GM18508 (cell line): Measurements from ENCODE around the gene LDLRAD3.

Experiments used
- ATAC-seq: cut with Tn5 transposase; IDR thresholded peaks from one replicate; pipeline ENCODE4 v1.9.1; 2021; ENCODE audit warnings: moderate number of reproducible peaks; ENCODE audit not compliant: insufficient read depth, unreplicated experiment

Gene LDLRAD3

GRCh38 chr11:36243641-36244040 lies 299.8 kb downstream of the LDLRAD3 start:
- no peak for ATAC-seq

DNA sequence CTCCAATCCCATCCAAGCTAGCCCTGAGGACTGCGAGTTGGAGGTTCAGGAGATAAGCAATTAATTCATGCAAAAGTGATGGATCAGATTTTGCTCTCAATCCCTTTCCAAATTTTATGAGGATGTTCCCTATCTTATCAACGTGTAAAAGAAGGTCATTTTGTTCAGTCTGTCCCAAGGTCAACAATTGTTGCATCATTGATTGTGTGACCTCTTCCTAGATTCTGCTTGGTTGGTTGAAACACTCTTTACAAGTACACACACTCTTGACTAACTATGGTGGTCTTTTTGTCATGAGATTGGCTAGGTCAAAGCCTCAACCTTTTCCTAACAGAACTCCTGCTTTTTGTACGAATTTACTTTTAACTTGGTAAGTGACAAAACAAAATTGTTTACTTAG lies 303.6 kb downstream of the LDLRAD3 start:
- ATAC-seq: no peak

GRCh38 chr11:36248436-36248835 lies 304.6 kb downstream of the LDLRAD3 start:
- ATAC-seq: no peak

GRCh38 chr11:36249246-36249645 lies 305.4 kb downstream of the LDLRAD3 start:
- peak; percentile 61 for ATAC-seq

DNA sequence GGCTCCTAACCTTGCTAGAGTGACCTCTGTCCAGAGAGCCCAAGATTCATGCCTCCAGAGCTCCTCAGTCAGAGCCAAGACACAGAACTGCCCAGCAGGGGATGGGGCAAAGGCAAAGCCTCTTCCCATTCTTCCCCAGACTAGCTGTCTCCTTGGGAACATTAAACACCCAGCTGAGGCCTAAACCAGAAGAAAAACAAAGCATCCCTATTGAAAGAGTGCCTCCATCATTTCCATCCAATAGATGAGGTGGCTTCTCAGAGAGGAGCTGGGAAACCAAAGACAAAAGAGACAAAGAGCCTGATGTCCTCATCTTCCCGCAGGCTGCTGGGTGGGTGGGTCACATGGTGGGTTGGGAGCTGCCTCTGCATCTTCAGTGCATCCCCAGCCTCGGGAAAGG lies 308.0 kb downstream of the LDLRAD3 start:
- no peak for ATAC-seq

DNA sequence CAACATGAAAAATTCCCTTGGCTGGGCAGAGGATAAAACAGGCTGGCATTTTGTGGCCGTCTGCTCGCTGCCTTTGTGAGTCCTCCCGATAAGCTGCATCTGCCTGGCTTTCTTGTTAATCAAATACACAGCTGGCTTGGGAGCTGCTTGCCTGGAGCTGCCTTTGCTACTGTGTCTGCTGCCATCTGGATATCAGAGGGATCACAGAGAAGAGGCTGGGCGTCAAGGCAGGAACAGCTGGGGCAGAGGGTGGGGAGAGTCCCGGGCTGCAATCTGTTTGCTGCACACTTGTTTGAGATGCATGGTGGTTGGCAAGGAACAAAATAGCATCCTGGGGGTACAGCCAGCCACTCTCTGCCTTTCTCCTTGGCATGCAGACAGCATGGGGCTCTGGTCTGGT lies 309.4 kb downstream of the LDLRAD3 start:
- ATAC-seq: no peak

DNA sequence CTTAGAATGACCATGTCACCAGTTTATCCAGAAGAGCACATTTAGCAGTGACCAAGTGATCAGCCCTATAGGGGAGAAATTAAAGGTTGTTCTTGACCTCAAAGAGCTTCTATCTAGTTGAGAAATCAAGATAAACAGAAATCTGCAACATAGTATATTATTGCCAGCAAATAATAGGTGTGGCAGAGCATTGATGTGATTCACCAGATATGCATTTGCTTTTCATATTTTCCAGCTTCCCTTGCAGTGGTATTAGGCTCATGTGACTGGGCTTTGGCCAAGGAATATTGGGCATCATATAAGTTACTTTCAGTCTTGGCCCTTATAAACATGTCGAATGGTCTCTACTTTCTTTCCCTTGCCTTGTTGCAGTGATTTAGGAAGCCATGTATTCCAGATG lies 310.9 kb downstream of the LDLRAD3 start:
- no peak for ATAC-seq

- no peak for ATAC-seq
These were observed 313.5 kb downstream of the LDLRAD3 start for GRCh38 chr11:36257351-36257750.

GRCh38 chr11:36258730-36259360 lies 315.0 kb downstream of the LDLRAD3 start:
- no peak for ATAC-seq

DNA sequence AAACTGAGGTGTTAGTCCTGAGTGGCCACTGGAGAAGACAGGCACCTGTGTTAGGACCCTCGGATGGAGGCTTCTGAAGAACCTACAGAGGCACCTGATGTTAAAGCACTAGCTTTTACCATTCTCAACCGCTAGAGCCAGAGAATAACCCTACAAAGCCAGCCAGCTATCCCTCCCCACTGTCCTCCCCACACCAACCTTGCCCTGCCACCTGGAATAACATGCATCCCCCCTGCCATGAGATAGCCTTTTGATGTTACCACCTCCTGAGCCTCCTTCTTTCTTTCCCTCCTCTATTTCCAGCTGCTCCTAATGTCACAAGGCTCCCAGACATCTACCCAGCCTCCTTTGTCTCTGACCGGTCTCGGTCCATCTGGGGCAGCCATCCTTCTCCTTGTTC lies 317.2 kb downstream of the LDLRAD3 start:
- no peak for ATAC-seq

- no peak for ATAC-seq
These were observed 320.4 kb downstream of the LDLRAD3 start for GRCh38 chr11:36264011-36264972.

- no peak for ATAC-seq
These were observed 321.1 kb downstream of the LDLRAD3 start for GRCh38 chr11:36264973-36265344.

- no peak for ATAC-seq
These were observed 322.1 kb downstream of the LDLRAD3 start for GRCh38 chr11:36265793-36266628.

DNA sequence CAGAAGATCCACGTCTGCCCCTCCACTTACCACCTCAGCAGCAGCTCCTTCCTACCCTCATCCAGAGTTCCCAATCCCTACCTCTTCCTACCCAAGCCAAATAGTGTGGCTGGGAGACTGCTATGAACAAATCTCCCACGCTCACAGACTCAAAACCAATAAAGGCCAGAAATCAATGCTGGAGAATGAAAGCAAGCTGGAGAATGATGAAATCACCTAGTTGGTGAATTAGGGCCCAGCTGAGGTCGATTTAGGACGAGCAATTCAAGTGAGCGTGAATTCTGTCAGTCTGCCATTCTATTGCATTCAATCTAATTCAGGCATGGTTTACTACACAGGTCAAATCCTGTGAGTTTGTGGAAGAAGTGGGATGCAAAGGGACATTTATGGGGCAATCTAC lies 322.9 kb downstream of the LDLRAD3 start:
- ATAC-seq: no peak

DNA sequence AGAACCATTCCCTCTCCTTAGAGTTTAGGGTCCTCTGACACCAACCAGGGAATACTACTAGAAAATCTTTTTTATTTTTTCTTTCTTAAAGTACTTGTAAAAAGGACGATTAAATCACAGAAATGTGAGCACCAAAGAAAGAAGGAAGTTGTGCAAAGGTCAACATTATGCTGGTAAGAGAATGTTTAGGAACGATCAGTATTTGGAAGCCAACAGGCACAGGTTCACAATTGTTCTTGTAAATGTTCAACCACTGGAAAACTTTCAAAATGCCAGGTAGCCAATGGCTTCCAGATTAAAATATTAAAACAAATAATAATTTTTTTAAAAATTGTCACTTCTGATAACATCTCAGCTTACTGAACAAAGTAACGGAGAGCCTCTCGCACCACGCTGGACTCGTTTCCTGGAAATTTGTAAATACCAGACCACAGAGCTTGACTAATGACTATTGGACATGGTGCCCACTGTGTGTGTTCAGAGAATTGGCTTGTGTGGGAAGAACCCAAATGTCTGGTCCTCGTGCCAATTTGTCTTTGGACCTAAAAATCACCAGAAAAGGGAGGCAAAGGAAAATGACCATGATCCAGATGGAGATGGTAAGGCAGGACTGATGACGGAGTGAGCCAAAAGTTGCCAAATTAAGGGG lies 324.6 kb downstream of the LDLRAD3 start:
- no peak for ATAC-seq

GRCh38 chr11:36270701-36271100 lies 326.8 kb downstream of the LDLRAD3 start:
- no peak for ATAC-seq

DNA sequence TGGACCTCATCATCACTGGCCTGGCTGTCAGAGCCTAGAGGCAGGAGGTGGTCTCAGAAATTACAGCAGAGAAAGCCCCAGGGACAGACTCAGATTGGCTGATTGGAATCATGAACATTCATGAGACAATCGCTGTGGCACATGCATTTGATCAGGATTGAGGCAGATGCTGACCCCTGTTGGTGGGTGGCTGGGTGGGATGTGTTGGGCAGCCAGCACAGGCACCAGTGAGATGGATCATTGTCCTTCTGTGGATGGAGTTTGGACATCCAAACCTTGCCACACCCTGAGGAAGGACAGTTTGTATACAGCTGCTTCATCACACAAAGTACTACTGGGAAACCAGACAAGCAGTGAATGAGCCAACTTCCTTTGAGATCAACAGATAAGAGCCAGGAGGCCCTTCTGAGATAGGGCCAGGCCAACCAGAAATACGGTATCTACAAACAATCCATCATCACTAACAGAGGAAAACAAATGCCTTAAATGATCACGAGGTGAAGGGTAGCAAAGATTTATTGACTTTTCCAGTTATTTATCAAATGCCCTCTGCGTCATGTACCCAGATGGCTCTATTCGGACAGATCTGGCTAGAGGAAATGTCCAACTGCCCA lies 328.0 kb downstream of the LDLRAD3 start:
- no peak for ATAC-seq

- no peak for ATAC-seq
These were observed 329.2 kb downstream of the LDLRAD3 start for GRCh38 chr11:36273110-36273509.

- ATAC-seq: no peak
These were observed 330.6 kb downstream of the LDLRAD3 start for GRCh38 chr11:36274414-36274813.
